Measurements from ENCODE around the gene UBA52. TPM values are rescaled to one million over a fixed set of nuclear protein-coding genes. Genes with fewer than 3 reads are reported as not detected.

UBA52 gene
- total and polyA plus RNA-seq, 2 of the 8 experiments (the other 6 are each of a cell fraction or from before 2014, with no cell fraction given) = 1,340 to 5,409 TPM

DNA sequence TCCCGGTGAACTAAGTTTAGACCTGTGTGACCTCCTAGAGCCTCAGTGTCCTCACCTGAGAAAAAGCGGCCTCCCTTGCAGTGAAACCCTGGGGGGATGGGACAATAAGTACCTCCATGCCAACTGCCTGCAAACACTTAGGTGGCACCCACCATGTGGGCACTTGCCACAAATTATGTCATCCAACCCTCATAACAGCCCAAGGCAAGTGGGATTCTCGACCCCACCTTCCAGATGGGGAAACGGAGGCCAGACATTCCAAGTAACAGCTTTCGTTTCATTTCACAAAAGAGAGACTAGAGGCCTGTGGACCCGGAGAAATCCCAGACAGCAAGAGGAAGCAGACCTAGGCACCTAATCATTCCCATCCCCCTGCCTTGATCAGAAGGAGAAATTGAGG lies 23.8 kb downstream of the UBA52 start:
- no peaks in the 10 kb centered on the region for H3K9me3 ChIP-seq (ENCODE audit: insufficient read depth in 2 of 2, low read depth in 1 of 2, low read length in 1 of 2)
- no peak overlapping the region for H3K9ac ChIP-seq (replicated peaks in 1 of 4; ENCODE audit: extremely low read depth in 1 of 4, low read depth in 3 of 4, low read length in 3 of 4)
- no peaks in the 10 kb centered on the region for H3K79me2 ChIP-seq (ENCODE audit: control insufficient read depth in 1 of 2, insufficient read depth in 2 of 2, low read length in 2 of 2)
- peak overlapping the region in 1 of 2 experiments; percentile 72; a peak in 2 of 4 replicates for H3K4me2 ChIP-seq (ENCODE audit: insufficient read depth in 1 of 2, low read depth in 2 of 2, low read length in 2 of 2)
- H4K5ac ChIP-seq (ENCODE audit: insufficient read length, low read depth, low read length) = no peak overlapping the region
- peak overlapping the region; percentile 75 for H2BK20ac ChIP-seq (ENCODE audit: low read length)
- peak overlapping the region; percentile 75; the same call in 1 of the 2 replicates for H2BK15ac ChIP-seq (ENCODE audit: low read length)
- H3K4ac ChIP-seq (replicated peaks; ENCODE audit: insufficient read length, low read depth, low read length) = no peak overlapping the region
- H3K79me1 ChIP-seq (ENCODE audit: low read depth, low read length) = no peaks in the 10 kb centered on the region
- H3K23ac ChIP-seq (ENCODE audit: insufficient read length) = no peak overlapping the region
- H3K18ac ChIP-seq (ENCODE audit: extremely low read depth, low read length) = no peak overlapping the region
- ChIA-PET POLR2A (ENCODE audit: partially characterized antibody) (interaction anchor here (1.0 to 4.4 kb wide), 4 partner anchors 8 to 40 kb away, joined by 3 to 23 read pairs (median 4); partner anchors contain the start of genes TMEM59L and UBA52), CTCF (ENCODE audit: partially characterized antibody) (interaction anchor here (0.7 to 12.5 kb wide), 5 partner anchors 25 to 107 kb away, joined by 3 to 139 read pairs (median 4); no protein-coding TSS in a partner anchor)
- peaks cover 0 to 3% of the 10 kb centered on the region in 2 experiments for H4K20me1 ChIP-seq (replicated peaks in 1 of 2; ENCODE audit: control insufficient read depth in 1 of 2, insufficient read depth in 2 of 2, low read length in 2 of 2)
- no peak overlapping the region for H2BK5ac ChIP-seq (ENCODE audit: low read depth, low read length)
- H3K23me2 ChIP-seq (ENCODE audit: low read depth, low read length) = peaks cover 6% of the 10 kb centered on the region
- no peak overlapping the region for H2BK120ac ChIP-seq (replicated peaks; ENCODE audit: low read depth, low read length)
- no peaks in the 10 kb centered on the region for H3K36me3 ChIP-seq (ENCODE audit: control insufficient read depth in 2 of 4, insufficient read depth in 4 of 4, low read length in 3 of 4)
- WGBS, 2 experiments (ENCODE audit: extremely low coverage in 1 of 2, insufficient coverage in 1 of 2, insufficient read length in 1 of 2, insufficient replicate concordance in 2 of 2, low coverage in 1 of 2, low lambda C conversion rate in 2 of 2, missing lambda C conversion rate in 1 of 2) = 72% methylated on average over 6 of the region's 6 CpGs; no CpG with 5 or more reads in 1 of the 2 experiments
- DNase-seq (ENCODE audit: low read depth in 1 of 2, low spot score in 2 of 2) = no peak
- FAIRE-seq = no peak
- no peak overlapping the region for H3K4me3 ChIP-seq (ENCODE audit: extremely low read depth in 1 of 4, insufficient read depth in 2 of 4, low read depth in 3 of 4, low read length in 4 of 4)
- peaks cover 0 to 6% (median 3%) of the 10 kb centered on the region in 4 experiments; a peak in 5 of 7 replicates for H3K27me3 ChIP-seq (replicated peaks in 1 of 4; ENCODE audit: control insufficient read depth in 3 of 4, extremely low read depth in 1 of 4, insufficient read depth in 3 of 4, low read length in 3 of 4)
- H3K4me1 ChIP-seq (replicated peaks in 1 of 4; ENCODE audit: control insufficient read depth in 3 of 4, insufficient read depth in 4 of 4, low read length in 3 of 4) = peaks cover 2 to 36% (median 27%) of the 10 kb centered on the region in 4 experiments
- no peak overlapping the region for H3K56ac ChIP-seq (replicated peaks; ENCODE audit: insufficient read length, low read depth, low read length)
- H4K8ac ChIP-seq (ENCODE audit: extremely low read depth, insufficient read depth, low read length) = no peak overlapping the region
- H2AFZ ChIP-seq (ENCODE audit: low read length) = no peak overlapping the region
- H3K14ac ChIP-seq (ENCODE audit: insufficient read length) = no peak overlapping the region
- H3K27ac ChIP-seq (ENCODE audit: low read depth, low read length) = no peak overlapping the region
- H2AK5ac ChIP-seq (ENCODE audit: low read depth, low read length) = peak overlapping the region; percentile 57; the same call in 1 of the 2 replicates
- peak overlapping the region; percentile 22; the same call in 1 of the 2 replicates for H2BK12ac ChIP-seq (ENCODE audit: low read depth, low read length)
- no peak overlapping the region for H4K91ac ChIP-seq (replicated peaks; ENCODE audit: insufficient read length, low read length)
- TF ChIP-seq ASH2L (IDR thresholded peaks at IDR 0.05; ENCODE audit: low read length) (no peak), MAFK (IDR thresholded peaks at IDR 0.05; ENCODE audit: low read depth, low read length) (no peak), KDM5A (IDR thresholded peaks at IDR 0.05; ENCODE audit: low read length) (no peak), RAD21 (IDR thresholded peaks at IDR 0.05 in 1 of 2, conservative IDR thresholded peaks at IDR 0.05 in 1 of 2; ENCODE audit: low read depth in 2 of 2, low read length in 2 of 2) (no peak), ZNF274 (IDR thresholded peaks at IDR 0.05; ENCODE audit: borderline replicate concordance, extremely low read depth, low read length) (no peak), CBX8 (IDR thresholded peaks at IDR 0.05; ENCODE audit: borderline replicate concordance, low read depth, low read length) (no peak), SAP30 (IDR thresholded peaks at IDR 0.05; ENCODE audit: insufficient read depth, insufficient replicate concordance, low read length) (no peak), TCF12 (IDR thresholded peaks at IDR 0.05; ENCODE audit: low read depth, low read length) (no peak), RBBP5 (IDR thresholded peaks at IDR 0.05; ENCODE audit: borderline replicate concordance, low read depth, low read length) (no peak), CEBPB (IDR thresholded peaks at IDR 0.05; ENCODE audit: low read depth, low read length) (no peak), CTCF (IDR thresholded peaks at IDR 0.05; ENCODE audit: control extremely low read depth in 1 of 3, insufficient read depth in 1 of 3, low read depth in 1 of 3, low read length in 3 of 3) (no peak)
